ENCODE data around the gene SMIM17.

Gene SMIM17

GRCh38 chr19:56701895-56702294, 58.9 kb downstream of the SMIM17 start:
- Histone ChIP-seq H3K36me3 (ENCODE audit: control insufficient read depth in 1 of 2, insufficient read depth in 2 of 2, low read depth in 1 of 2, low read length in 2 of 2) (no peaks in the 10 kb centered on the region), H3K4ac (ENCODE audit: low read depth in 1 of 2, low read length in 2 of 2) (no peak overlapping the region), H2BK5ac (ENCODE audit: low read depth, low read length, poor library complexity, severe bottlenecking) (no peak overlapping the region), H2BK120ac (ENCODE audit: low read depth, low read length) (no peak overlapping the region), H2BK12ac (ENCODE audit: low read length in 2 of 2) (no peak overlapping the region), H3K14ac (ENCODE audit: low read length in 2 of 2) (no peak overlapping the region), H3K9me3 (ENCODE audit: control insufficient read depth, low read length) (peaks cover 39% of the 10 kb centered on the region), H3K27me3 (ENCODE audit: control insufficient read depth in 1 of 2, insufficient read depth in 1 of 2, low read length in 2 of 2) (no peaks in the 10 kb centered on the region), H3K4me1 (ENCODE audit: control insufficient read depth, insufficient read depth, low read depth, low read length) (no peaks in the 10 kb centered on the region), H2AFZ (ENCODE audit: low read depth, low read length) (no peak overlapping the region), H4K8ac (ENCODE audit: low read length) (no peak overlapping the region), H3K4me3 (ENCODE audit: insufficient read depth in 1 of 2, low read depth in 1 of 2, low read length in 2 of 2) (no peak overlapping the region), H3K4me2 (ENCODE audit: low read length, poor library complexity, severe bottlenecking) (no peak overlapping the region), H3K18ac (ENCODE audit: low read depth in 1 of 2, low read length in 2 of 2) (no peak overlapping the region), H2BK15ac (ENCODE audit: low read depth, poor library complexity, severe bottlenecking) (no peak overlapping the region), H4K91ac (ENCODE audit: low read length) (no peak overlapping the region), H3K27ac (ENCODE audit: low read length, poor library complexity, severe bottlenecking) (no peak overlapping the region), H3K9ac (ENCODE audit: low read length) (no peak overlapping the region), H3K79me1 (replicated peaks; ENCODE audit: low read length, poor library complexity, severe bottlenecking) (no peaks in the 10 kb centered on the region), H2AK5ac (ENCODE audit: low read length, severe bottlenecking) (no peak overlapping the region), H3K23ac (ENCODE audit: low read length in 2 of 2) (no peak overlapping the region)
- no peak for DNase-seq
- 20% methylated on average over 1 of the region's 1 CpG for WGBS

GRCh38 chr19:56705939-56706338, 63.0 kb downstream of the SMIM17 start:
- Histone ChIP-seq H3K18ac (ENCODE audit: low read depth in 1 of 2, low read length in 2 of 2) (no peak overlapping the region), H3K4me3 (ENCODE audit: insufficient read depth in 1 of 2, low read depth in 1 of 2, low read length in 2 of 2) (no peak overlapping the region), H3K4me2 (ENCODE audit: low read length, poor library complexity, severe bottlenecking) (no peak overlapping the region), H3K9me3 (ENCODE audit: control insufficient read depth, low read length) (peaks cover 46% of the 10 kb centered on the region), H2AFZ (ENCODE audit: low read depth, low read length) (no peak overlapping the region), H3K79me1 (replicated peaks; ENCODE audit: low read length, poor library complexity, severe bottlenecking) (no peaks in the 10 kb centered on the region), H2BK12ac (ENCODE audit: low read length in 2 of 2) (no peak overlapping the region), H2BK120ac (ENCODE audit: low read depth, low read length) (no peak overlapping the region), H3K27ac (ENCODE audit: low read length, poor library complexity, severe bottlenecking) (no peak overlapping the region), H3K36me3 (ENCODE audit: control insufficient read depth in 1 of 2, insufficient read depth in 2 of 2, low read depth in 1 of 2, low read length in 2 of 2) (no peaks in the 10 kb centered on the region), H4K91ac (ENCODE audit: low read length) (no peak overlapping the region), H3K4ac (ENCODE audit: low read depth in 1 of 2, low read length in 2 of 2) (no peak overlapping the region), H3K27me3 (ENCODE audit: control insufficient read depth in 1 of 2, insufficient read depth in 1 of 2, low read length in 2 of 2) (no peaks in the 10 kb centered on the region), H2BK5ac (ENCODE audit: low read depth, low read length, poor library complexity, severe bottlenecking) (no peak overlapping the region), H3K4me1 (ENCODE audit: control insufficient read depth, insufficient read depth, low read depth, low read length) (no peaks in the 10 kb centered on the region), H4K8ac (ENCODE audit: low read length) (no peak overlapping the region), H2AK5ac (ENCODE audit: low read length, severe bottlenecking) (no peak overlapping the region), H3K9ac (ENCODE audit: low read length) (no peak overlapping the region), H3K23ac (ENCODE audit: low read length in 2 of 2) (no peak overlapping the region), H3K14ac (ENCODE audit: low read length in 2 of 2) (no peak overlapping the region), H2BK15ac (ENCODE audit: low read depth, poor library complexity, severe bottlenecking) (no peak overlapping the region)
- DNase-seq, result no peak
- 60% methylated on average over 1 of the region's 1 CpG for WGBS

Data from mesenchymal stem cell (in vitro differentiated cells and primary cell).